Breast epithelium (tissue), 3 donors: Measurements from ENCODE around the gene SLC18A2.

Source experiments
- CTCF ChIP-seq, 3 donors: fragments of 450-650 bp; IDR thresholded peaks; one replicate each; pipeline ENCODE4 v1.5.1; 2016 to 2017; ENCODE audit warnings: antibody characterized with exemption in 3 of 3, mild to moderate bottlenecking in 3 of 3, moderate library complexity in 3 of 3
- POLR2A ChIP-seq: fragments of 450-650 bp; IDR thresholded peaks from one replicate; pipeline ENCODE4 v1.6.1; 2016; ENCODE audit warnings: antibody characterized with exemption, mild to moderate bottlenecking, moderate library complexity

GRCh38 chr10:117275121-117275520, 34.2 kb downstream of the SLC18A2 start:
- TF ChIP-seq POLR2A (no peak), CTCF (IDR thresholded peaks at IDR 0.05) (no peak)
